Ovary (tissue), 3 donors: ENCODE measurements around the gene SLC49A4.

Experiments
- EP300 ChIP-seq: sonication (generic); formaldehyde crosslinking; IDR thresholded peaks from one replicate; pipeline ENCODE4 v1.6.1; 2017; ENCODE audit warnings: antibody characterized with exemption
- POLR2A ChIP-seq: fragments of 450-650 bp; IDR thresholded peaks from one replicate; pipeline ENCODE4 v1.6.1; 2017; ENCODE audit warnings: antibody characterized with exemption, mild to moderate bottlenecking, moderate library complexity
- TF ChIP-seq, protein P1 (sequence below), 3 donors: fragments of 450-650 bp in 2 of 3; fragments of 200-600 bp in 1 of 3; IDR thresholded peaks; one replicate each; pipeline versions ENCODE4 v1.5.1 to v1.8.0; 2016 to 2022; ENCODE audit warnings: antibody characterized with exemption in 3 of 3, mild to moderate bottlenecking in 1 of 3
- donor health status: DM: no; HTN: no; CAD: no.

DNA sequence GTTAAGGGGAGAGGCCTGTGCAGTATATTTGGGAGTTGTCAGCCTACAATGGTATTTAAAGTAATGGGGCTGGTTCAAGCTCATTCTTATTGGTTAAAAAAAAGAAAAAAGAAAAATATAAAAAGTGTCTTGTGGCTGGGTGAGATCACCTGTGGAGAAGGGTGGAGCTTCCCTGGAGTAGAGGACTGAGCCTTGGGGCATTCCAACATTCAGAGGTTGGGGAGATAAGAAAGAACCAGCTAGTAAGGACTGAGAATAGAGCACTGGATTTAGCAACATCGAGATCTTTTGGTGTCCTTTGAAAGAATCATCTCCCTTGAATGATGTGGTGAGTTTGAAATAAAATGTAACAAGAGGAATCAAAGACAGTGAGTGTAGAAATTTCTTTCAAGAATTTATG is 5.2 kb downstream of the SLC49A4 start:
- TF ChIP-seq, protein P1, sequence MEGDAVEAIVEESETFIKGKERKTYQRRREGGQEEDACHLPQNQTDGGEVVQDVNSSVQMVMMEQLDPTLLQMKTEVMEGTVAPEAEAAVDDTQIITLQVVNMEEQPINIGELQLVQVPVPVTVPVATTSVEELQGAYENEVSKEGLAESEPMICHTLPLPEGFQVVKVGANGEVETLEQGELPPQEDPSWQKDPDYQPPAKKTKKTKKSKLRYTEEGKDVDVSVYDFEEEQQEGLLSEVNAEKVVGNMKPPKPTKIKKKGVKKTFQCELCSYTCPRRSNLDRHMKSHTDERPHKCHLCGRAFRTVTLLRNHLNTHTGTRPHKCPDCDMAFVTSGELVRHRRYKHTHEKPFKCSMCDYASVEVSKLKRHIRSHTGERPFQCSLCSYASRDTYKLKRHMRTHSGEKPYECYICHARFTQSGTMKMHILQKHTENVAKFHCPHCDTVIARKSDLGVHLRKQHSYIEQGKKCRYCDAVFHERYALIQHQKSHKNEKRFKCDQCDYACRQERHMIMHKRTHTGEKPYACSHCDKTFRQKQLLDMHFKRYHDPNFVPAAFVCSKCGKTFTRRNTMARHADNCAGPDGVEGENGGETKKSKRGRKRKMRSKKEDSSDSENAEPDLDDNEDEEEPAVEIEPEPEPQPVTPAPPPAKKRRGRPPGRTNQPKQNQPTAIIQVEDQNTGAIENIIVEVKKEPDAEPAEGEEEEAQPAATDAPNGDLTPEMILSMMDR (IDR thresholded peaks at IDR 0.05), result no peak
- no peak for TF ChIP-seq POLR2A
- no peak for TF ChIP-seq EP300
